ENCODE results near the gene SORCS2. TPM values are rescaled to one million over a fixed set of nuclear protein-coding genes. Genes with fewer than 3 reads are reported as not detected.

The SORCS2 gene
- polyA plus RNA-seq, 1 of the 3 experiments (the other 2 are of a cell fraction) = 1.6 TPM

- 87% methylated on average over 15 of the region's 16 CpGs for WGBS (ENCODE audit: low lambda C conversion rate)
- 0 out of 4 replicates have a peak overlapping the region, but pooled peaks of 1 of the 2 experiments have one; percentile 22 for H3K27ac ChIP-seq (ENCODE audit: low read depth in 2 of 2, low read length in 1 of 2)
- H3K9ac ChIP-seq = no peak overlapping the region
- peaks cover 47% of the 10 kb centered on the region for H3F3A ChIP-seq (replicated peaks; ENCODE audit: insufficient read depth)
- no peak for DNase-seq
- H3K9me2 ChIP-seq = no peaks in the 10 kb centered on the region
- H4K20me1 ChIP-seq (ENCODE audit: insufficient read depth) = peaks cover 71% of the 10 kb centered on the region
- H3K27me3 ChIP-seq (ENCODE audit: insufficient read depth) = no peaks in the 10 kb centered on the region
- TF ChIP-seq EZH2phosphoT487 (IDR thresholded peaks at IDR 0.05; ENCODE audit: borderline replicate concordance, low read depth) (no peak), RXRA (IDR thresholded peaks at IDR 0.05; ENCODE audit: borderline replicate concordance, low read depth) (no peak), JUND (IDR thresholded peaks at IDR 0.05) (no peak), NRF1 (IDR thresholded peaks at IDR 0.05; ENCODE audit: low read depth, low read length) (no peak), MXI1 (IDR thresholded peaks at IDR 0.05; ENCODE audit: low read depth, low read length) (no peak), MEF2A (IDR thresholded peaks at IDR 0.05; ENCODE audit: borderline replicate concordance, low read depth) (no peak), CHD2 (IDR thresholded peaks at IDR 0.05; ENCODE audit: low read length, partially characterized antibody) (no peak), IRF3 (IDR thresholded peaks at IDR 0.05; ENCODE audit: low read depth, low read length) (no peak), FOSL2 (IDR thresholded peaks at IDR 0.05; ENCODE audit: borderline replicate concordance, low read depth) (no peak), YY1 (IDR thresholded peaks at IDR 0.05; ENCODE audit: low read depth) (no peak), POLR2AphosphoS5 (IDR thresholded peaks at IDR 0.05; ENCODE audit: low read depth, low read length) (no peak), FOXM1 (IDR thresholded peaks at IDR 0.05; ENCODE audit: low read depth) (no peak), GATA2 (CRISPR knock-in tag; IDR thresholded peaks at IDR 0.05) (no peak), REST (IDR thresholded peaks at IDR 0.05; ENCODE audit: low read depth, low read length) (no peak), USF2 (IDR thresholded peaks at IDR 0.05; ENCODE audit: borderline replicate concordance, low read depth, low read length) (no peak), GABPA (IDR thresholded peaks at IDR 0.05; ENCODE audit: low read depth) (no peak)
- TF ChIP-seq, protein P1, sequence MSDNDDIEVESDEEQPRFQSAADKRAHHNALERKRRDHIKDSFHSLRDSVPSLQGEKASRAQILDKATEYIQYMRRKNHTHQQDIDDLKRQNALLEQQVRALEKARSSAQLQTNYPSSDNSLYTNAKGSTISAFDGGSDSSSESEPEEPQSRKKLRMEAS (IDR thresholded peaks at IDR 0.05; ENCODE audit: low read depth) = no peak
- TF ChIP-seq, protein P2, sequence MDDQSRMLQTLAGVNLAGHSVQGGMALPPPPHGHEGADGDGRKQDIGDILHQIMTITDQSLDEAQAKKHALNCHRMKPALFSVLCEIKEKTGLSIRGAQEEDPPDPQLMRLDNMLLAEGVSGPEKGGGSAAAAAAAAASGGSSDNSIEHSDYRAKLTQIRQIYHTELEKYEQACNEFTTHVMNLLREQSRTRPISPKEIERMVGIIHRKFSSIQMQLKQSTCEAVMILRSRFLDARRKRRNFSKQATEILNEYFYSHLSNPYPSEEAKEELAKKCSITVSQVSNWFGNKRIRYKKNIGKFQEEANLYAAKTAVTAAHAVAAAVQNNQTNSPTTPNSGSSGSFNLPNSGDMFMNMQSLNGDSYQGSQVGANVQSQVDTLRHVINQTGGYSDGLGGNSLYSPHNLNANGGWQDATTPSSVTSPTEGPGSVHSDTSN (IDR thresholded peaks at IDR 0.05) = no peak
- no peaks in the 10 kb centered on the region for H3K9me3 ChIP-seq
- no peak overlapping the region for H3K4me3 ChIP-seq (ENCODE audit: low read depth in 2 of 2, low read length in 1 of 2)
- H3K79me2 ChIP-seq (ENCODE audit: insufficient read depth) = peaks cover 85% of the 10 kb centered on the region
- CTCF ChIA-PET = interaction anchor here (1.3 to 7.4 kb wide), 9 partner anchors 22 to 223 kb away, joined by 4 to 135 read pairs (median 9); no protein-coding TSS in a partner anchor
- H2AFZ ChIP-seq (ENCODE audit: low read depth) = no peak overlapping the region
- H3K36me3 ChIP-seq (replicated peaks in 1 of 2; ENCODE audit: control insufficient read depth in 1 of 2, insufficient read depth in 2 of 2, low read length in 1 of 2) = peaks cover 64 to 93% of the 10 kb centered on the region in 2 experiments
- peaks cover 0 to 8% of the 10 kb centered on the region in 2 experiments; a peak in 1 of 4 replicates for H3K4me1 ChIP-seq (ENCODE audit: control insufficient read depth in 1 of 2, insufficient read depth in 2 of 2, low read depth in 1 of 2, low read length in 1 of 2)
- no peak overlapping the region for H3K4me2 ChIP-seq
- POLR2A ChIA-PET = no interaction called here
Measured at GRCh38 chr4:7763106-7763505, 570.8 kb downstream of the SORCS2 start.

Measured in SK-N-SH (cell line).